B cell (primary cell): ENCODE measurements around the gene MED16.

Source experiments
- CTCF ChIP-seq: fragments of 200-600 bp; IDR thresholded peaks from one replicate; pipeline ENCODE4 v1.8.0; 2022; ENCODE audit warnings: antibody characterized with exemption, mild to moderate bottlenecking
- EZH2 ChIP-seq: IDR thresholded peaks from 2 replicates; pipeline ENCODE4 v1.6.1; 2012; ENCODE audit warnings: borderline replicate concordance, low read depth, mild to moderate bottlenecking, moderate library complexity, low read length; ENCODE audit not compliant: insufficient read depth, poor library complexity, severe bottlenecking

GRCh38 chr19:897442-898039, 4.6 kb upstream of the MED16 start:
- no peak for TF ChIP-seq CTCF
- TF ChIP-seq EZH2: no peak
